SK-N-SH treated with all-trans-retinoic acid at 6 μM for 48 hours (cell line): ENCODE data around the gene CDT1.

Source experiments
- ATAC-seq: fragments of 200-7000 bp; cut with Tn5 transposase; 3 replicates; pipeline ENCODE4 v1.9.1; 2020; ENCODE audit warnings: mild to moderate bottlenecking, moderate library complexity
- ARNTL ChIP-seq: fragments of 450-650 bp; formaldehyde crosslinking; IDR thresholded peaks from 2 replicates; pipeline ENCODE4 v1.5.0; 2020; ENCODE audit warnings: low read depth, mild to moderate bottlenecking, moderate library complexity, borderline replicate concordance
- BACH2 ChIP-seq: fragments of 250-450 bp; sonication (Bioruptor Pico); IDR thresholded peaks from 2 replicates; pipeline ENCODE4 v1.9.0; 2021; ENCODE audit warnings: mild to moderate bottlenecking, borderline replicate concordance
- CSDC2 ChIP-seq: fragments of 250-450 bp; sonication (Bioruptor Pico); IDR thresholded peaks from 2 replicates; pipeline ENCODE4 v1.5.0; 2020; ENCODE audit warnings: mild to moderate bottlenecking, moderate library complexity
- ESRRG ChIP-seq: fragments of 250-450 bp; sonication (Bioruptor Pico); IDR thresholded peaks from 2 replicates; pipeline ENCODE4 v1.6.1; 2021; ENCODE audit warnings: mild to moderate bottlenecking
- GLIS3 ChIP-seq: fragments of 250-450 bp; sonication (Bioruptor Pico); IDR thresholded peaks from 2 replicates; pipeline ENCODE4 v1.5.0; 2020; ENCODE audit warnings: mild to moderate bottlenecking, moderate library complexity
- ISL1 ChIP-seq: fragments of 250-450 bp; sonication (Bioruptor Pico); IDR thresholded peaks from 2 replicates; pipeline ENCODE4 v2.1.2; 2022; ENCODE audit warnings: mild to moderate bottlenecking, moderate library complexity
- OSR1 ChIP-seq: fragments of 250-450 bp; sonication (Bioruptor Pico); IDR thresholded peaks from 2 replicates; pipeline ENCODE4 v1.8.0; 2022; ENCODE audit warnings: moderate library complexity, mild to moderate bottlenecking, inconsistent platforms
- PPARA ChIP-seq: fragments of 250-450 bp; sonication (Bioruptor Pico); IDR thresholded peaks from 2 replicates; pipeline ENCODE4 v1.5.0; 2020; ENCODE audit warnings: mild to moderate bottlenecking, borderline replicate concordance
- RARB ChIP-seq: fragments of 250-450 bp; sonication (Bioruptor Pico); IDR thresholded peaks from 2 replicates; pipeline ENCODE4 v1.8.0; 2021; ENCODE audit warnings: mild to moderate bottlenecking, moderate library complexity
- SNAI2 ChIP-seq: fragments of 250-450 bp; sonication (Bioruptor Pico); IDR thresholded peaks from 2 replicates; pipeline ENCODE4 v1.5.0; 2020; ENCODE audit warnings: mild to moderate bottlenecking, moderate library complexity
- TCF4 ChIP-seq: fragments of 250-450 bp; sonication (Bioruptor Pico); IDR thresholded peaks from 2 replicates; pipeline ENCODE4 v1.8.0; 2021; ENCODE audit warnings: mild to moderate bottlenecking, moderate library complexity, borderline replicate concordance
- TOX ChIP-seq: fragments of 250-450 bp; sonication (Bioruptor Pico); IDR thresholded peaks from 2 replicates; pipeline ENCODE4 v1.8.0; 2021; ENCODE audit warnings: mild to moderate bottlenecking, moderate library complexity, borderline replicate concordance
- ZC3H10 ChIP-seq: fragments of 250-450 bp; sonication (Bioruptor Pico); IDR thresholded peaks from 2 replicates; pipeline ENCODE4 v1.5.1; 2021; ENCODE audit warnings: mild to moderate bottlenecking, moderate library complexity
- ZFP3 ChIP-seq: fragments of 250-450 bp; sonication (Bioruptor Pico); IDR thresholded peaks from 2 replicates; pipeline ENCODE4 v1.5.0; 2020; ENCODE audit warnings: mild to moderate bottlenecking, moderate library complexity
- ZFP30 ChIP-seq: fragments of 450-650 bp; formaldehyde crosslinking; IDR thresholded peaks from 2 replicates; pipeline ENCODE4 v1.5.0; 2022; ENCODE audit warnings: mild to moderate bottlenecking, moderate library complexity
- ZNF565 ChIP-seq: fragments of 450-650 bp; formaldehyde crosslinking; conservative IDR thresholded peaks from 2 replicates; pipeline ENCODE4 v1.5.0; 2020; ENCODE audit warnings: low read depth, mild to moderate bottlenecking, moderate library complexity
- ZNF70 ChIP-seq: fragments of 450-650 bp; formaldehyde crosslinking; IDR thresholded peaks from 2 replicates; pipeline ENCODE4 v1.5.0; 2020; ENCODE audit warnings: mild to moderate bottlenecking, moderate library complexity
- ZNF8 ChIP-seq: fragments of 450-650 bp; formaldehyde crosslinking; IDR thresholded peaks from 2 replicates; pipeline ENCODE4 v1.5.0; 2020; ENCODE audit warnings: mild to moderate bottlenecking, moderate library complexity
- TF ChIP-seq, protein P1 (sequence below): fragments of 250-450 bp; sonication (Bioruptor Pico); IDR thresholded peaks from 2 replicates; pipeline ENCODE4 v1.5.1; 2021; ENCODE audit warnings: mild to moderate bottlenecking, moderate library complexity
- TF ChIP-seq, protein P2 (sequence below): fragments of 250-450 bp; sonication (Bioruptor Pico); IDR thresholded peaks from 2 replicates; pipeline ENCODE4 v1.8.0; 2021; ENCODE audit warnings: low read depth, mild to moderate bottlenecking, moderate library complexity, borderline replicate concordance
- TF ChIP-seq, protein P3 (sequence below): fragments of 250-450 bp; sonication (Bioruptor Pico); IDR thresholded peaks from 2 replicates; pipeline ENCODE4 v1.8.0; 2020; ENCODE audit warnings: mild to moderate bottlenecking, moderate library complexity, borderline replicate concordance
- TF ChIP-seq, protein P4 (sequence below): fragments of 250-450 bp; sonication (Bioruptor Pico); IDR thresholded peaks from 2 replicates; pipeline ENCODE4 v1.5.0; 2020; ENCODE audit warnings: mild to moderate bottlenecking, moderate library complexity

The CDT1 gene

GRCh38 chr16:88764080-88764479, 39.5 kb upstream of the CDT1 start:
- no peak for TF ChIP-seq PPARA (CRISPR knock-in tag)
- TF ChIP-seq, protein P1, sequence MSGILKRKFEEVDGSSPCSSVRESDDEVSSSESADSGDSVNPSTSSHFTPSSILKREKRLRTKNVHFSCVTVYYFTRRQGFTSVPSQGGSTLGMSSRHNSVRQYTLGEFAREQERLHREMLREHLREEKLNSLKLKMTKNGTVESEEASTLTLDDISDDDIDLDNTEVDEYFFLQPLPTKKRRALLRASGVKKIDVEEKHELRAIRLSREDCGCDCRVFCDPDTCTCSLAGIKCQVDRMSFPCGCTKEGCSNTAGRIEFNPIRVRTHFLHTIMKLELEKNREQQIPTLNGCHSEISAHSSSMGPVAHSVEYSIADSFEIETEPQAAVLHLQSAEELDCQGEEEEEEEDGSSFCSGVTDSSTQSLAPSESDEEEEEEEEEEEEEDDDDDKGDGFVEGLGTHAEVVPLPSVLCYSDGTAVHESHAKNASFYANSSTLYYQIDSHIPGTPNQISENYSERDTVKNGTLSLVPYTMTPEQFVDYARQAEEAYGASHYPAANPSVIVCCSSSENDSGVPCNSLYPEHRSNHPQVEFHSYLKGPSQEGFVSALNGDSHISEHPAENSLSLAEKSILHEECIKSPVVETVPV (CRISPR knock-in tag), result no peak
- no peak for TF ChIP-seq ISL1
- no peak for TF ChIP-seq ZNF565 (CRISPR knock-in tag)
- TF ChIP-seq ZNF70 (CRISPR knock-in tag), result no peak
- TF ChIP-seq, protein P2, sequence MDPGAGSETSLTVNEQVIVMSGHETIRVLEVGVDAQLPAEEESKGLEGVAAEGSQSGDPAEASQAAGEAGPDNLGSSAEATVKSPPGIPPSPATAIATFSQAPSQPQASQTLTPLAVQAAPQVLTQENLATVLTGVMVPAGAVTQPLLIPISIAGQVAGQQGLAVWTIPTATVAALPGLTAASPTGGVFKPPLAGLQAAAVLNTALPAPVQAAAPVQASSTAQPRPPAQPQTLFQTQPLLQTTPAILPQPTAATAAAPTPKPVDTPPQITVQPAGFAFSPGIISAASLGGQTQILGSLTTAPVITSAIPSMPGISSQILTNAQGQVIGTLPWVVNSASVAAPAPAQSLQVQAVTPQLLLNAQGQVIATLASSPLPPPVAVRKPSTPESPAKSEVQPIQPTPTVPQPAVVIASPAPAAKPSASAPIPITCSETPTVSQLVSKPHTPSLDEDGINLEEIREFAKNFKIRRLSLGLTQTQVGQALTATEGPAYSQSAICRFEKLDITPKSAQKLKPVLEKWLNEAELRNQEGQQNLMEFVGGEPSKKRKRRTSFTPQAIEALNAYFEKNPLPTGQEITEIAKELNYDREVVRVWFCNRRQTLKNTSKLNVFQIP (CRISPR knock-in tag), result no peak
- no peak for TF ChIP-seq OSR1 (CRISPR knock-in tag)
- TF ChIP-seq, protein P3, sequence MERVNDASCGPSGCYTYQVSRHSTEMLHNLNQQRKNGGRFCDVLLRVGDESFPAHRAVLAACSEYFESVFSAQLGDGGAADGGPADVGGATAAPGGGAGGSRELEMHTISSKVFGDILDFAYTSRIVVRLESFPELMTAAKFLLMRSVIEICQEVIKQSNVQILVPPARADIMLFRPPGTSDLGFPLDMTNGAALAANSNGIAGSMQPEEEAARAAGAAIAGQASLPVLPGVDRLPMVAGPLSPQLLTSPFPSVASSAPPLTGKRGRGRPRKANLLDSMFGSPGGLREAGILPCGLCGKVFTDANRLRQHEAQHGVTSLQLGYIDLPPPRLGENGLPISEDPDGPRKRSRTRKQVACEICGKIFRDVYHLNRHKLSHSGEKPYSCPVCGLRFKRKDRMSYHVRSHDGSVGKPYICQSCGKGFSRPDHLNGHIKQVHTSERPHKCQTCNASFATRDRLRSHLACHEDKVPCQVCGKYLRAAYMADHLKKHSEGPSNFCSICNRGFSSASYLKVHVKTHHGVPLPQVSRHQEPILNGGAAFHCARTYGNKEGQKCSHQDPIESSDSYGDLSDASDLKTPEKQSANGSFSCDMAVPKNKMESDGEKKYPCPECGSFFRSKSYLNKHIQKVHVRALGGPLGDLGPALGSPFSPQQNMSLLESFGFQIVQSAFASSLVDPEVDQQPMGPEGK (CRISPR knock-in tag), result no peak
- no peak for TF ChIP-seq ZFP3
- no peak for TF ChIP-seq BACH2 (CRISPR knock-in tag)
- TF ChIP-seq ZNF8 (CRISPR knock-in tag), result no peak
- ATAC-seq, result no peak

DNA sequence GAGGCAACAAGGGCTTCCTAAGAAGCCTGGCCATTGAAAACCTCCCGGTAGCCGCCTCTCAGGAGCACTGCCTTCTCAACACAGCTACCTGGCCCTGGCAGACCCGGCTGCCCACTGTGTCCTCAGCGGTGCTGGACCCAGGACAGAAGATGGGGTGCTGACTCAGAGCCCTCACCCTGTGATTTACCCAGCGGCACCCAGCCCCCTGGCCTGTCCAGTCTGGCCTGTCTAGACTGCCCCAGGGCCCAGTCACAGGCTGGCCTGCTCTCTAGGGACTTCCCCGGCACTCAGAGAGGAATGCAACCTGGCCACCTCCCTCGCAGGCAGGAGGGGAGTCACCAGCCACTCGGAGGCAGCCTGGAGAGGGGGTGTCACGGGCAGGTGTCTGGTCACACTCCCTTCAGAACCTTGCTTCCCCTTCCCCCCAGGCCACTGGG, 38.7 kb upstream of the CDT1 start:
- TF ChIP-seq ZFP3 (no peak), CSDC2 (CRISPR knock-in tag) (no peak), RARB (CRISPR knock-in tag) (no peak), PPARA (CRISPR knock-in tag) (no peak), ZC3H10 (CRISPR knock-in tag) (no peak), ISL1 (no peak), TOX (CRISPR knock-in tag) (no peak), ESRRG (CRISPR knock-in tag) (no peak), BACH2 (CRISPR knock-in tag) (no peak), ZFP30 (CRISPR knock-in tag) (no peak), TCF4 (no peak), ZNF565 (CRISPR knock-in tag) (no peak), ARNTL (CRISPR knock-in tag) (no peak), OSR1 (CRISPR knock-in tag) (no peak), SNAI2 (CRISPR knock-in tag) (no peak), ZNF8 (CRISPR knock-in tag) (no peak)
- TF ChIP-seq, protein P3 (CRISPR knock-in tag), result no peak
- TF ChIP-seq, protein P2 (CRISPR knock-in tag), result no peak
- TF ChIP-seq, protein P1 (CRISPR knock-in tag), result no peak
- TF ChIP-seq, all 23 proteins: peak for 0
- no peak for ATAC-seq

DNA sequence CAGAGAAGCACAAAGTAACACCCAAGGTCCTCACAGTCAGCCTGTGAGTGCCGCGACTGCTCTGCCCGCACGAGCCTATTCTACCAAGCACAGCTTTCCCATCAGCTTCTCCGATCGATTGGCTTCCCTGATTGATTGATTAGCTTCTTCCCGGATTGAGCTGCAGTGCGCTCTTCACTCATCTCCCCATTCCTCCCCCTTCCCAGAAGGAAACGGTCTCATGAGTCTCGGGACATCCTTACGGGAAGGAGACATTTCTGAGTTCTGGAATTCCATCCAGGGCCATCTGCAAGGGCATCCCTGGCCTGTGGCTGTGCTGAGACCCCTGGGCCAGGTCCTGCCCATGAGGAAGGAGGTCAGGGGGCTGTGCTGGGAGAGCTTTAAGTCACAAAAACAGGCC, 36.6 kb upstream of the CDT1 start:
- ATAC-seq, result no peak
- TF ChIP-seq PPARA (CRISPR knock-in tag) (no peak), ZFP3 (no peak), ZFP30 (CRISPR knock-in tag) (no peak), OSR1 (CRISPR knock-in tag) (no peak), ZNF70 (CRISPR knock-in tag) (no peak), SNAI2 (CRISPR knock-in tag) (no peak), GLIS3 (CRISPR knock-in tag) (no peak), TCF4 (no peak)
- TF ChIP-seq, protein P4, sequence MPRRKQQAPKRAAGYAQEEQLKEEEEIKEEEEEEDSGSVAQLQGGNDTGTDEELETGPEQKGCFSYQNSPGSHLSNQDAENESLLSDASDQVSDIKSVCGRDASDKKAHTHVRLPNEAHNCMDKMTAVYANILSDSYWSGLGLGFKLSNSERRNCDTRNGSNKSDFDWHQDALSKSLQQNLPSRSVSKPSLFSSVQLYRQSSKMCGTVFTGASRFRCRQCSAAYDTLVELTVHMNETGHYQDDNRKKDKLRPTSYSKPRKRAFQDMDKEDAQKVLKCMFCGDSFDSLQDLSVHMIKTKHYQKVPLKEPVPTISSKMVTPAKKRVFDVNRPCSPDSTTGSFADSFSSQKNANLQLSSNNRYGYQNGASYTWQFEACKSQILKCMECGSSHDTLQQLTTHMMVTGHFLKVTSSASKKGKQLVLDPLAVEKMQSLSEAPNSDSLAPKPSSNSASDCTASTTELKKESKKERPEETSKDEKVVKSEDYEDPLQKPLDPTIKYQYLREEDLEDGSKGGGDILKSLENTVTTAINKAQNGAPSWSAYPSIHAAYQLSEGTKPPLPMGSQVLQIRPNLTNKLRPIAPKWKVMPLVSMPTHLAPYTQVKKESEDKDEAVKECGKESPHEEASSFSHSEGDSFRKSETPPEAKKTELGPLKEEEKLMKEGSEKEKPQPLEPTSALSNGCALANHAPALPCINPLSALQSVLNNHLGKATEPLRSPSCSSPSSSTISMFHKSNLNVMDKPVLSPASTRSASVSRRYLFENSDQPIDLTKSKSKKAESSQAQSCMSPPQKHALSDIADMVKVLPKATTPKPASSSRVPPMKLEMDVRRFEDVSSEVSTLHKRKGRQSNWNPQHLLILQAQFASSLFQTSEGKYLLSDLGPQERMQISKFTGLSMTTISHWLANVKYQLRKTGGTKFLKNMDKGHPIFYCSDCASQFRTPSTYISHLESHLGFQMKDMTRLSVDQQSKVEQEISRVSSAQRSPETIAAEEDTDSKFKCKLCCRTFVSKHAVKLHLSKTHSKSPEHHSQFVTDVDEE (CRISPR knock-in tag), result no peak
- TF ChIP-seq, protein P1 (CRISPR knock-in tag), result no peak
